Activated T-cell treated with anti-CD3 and anti-CD28 coated beads, Interleukin-2, amount 50 U/mL, for 24 hours (primary cell): ENCODE data around the gene PRND.

Experiments used
- DNase-seq: peaks from one replicate; pipeline ENCODE4 v3.0.0-alpha.2; 2020
- H3K27ac Mint-ChIP-seq: 2 replicates; pipeline ENCODE4 v1.8.0; 2020; ENCODE audit warnings: mild to moderate bottlenecking, mixed read lengths
- H3K27me3 Mint-ChIP-seq: 2 replicates; pipeline ENCODE4 v1.8.0; 2020; ENCODE audit warnings: mixed read lengths
- H3K36me3 Mint-ChIP-seq: 2 replicates; pipeline ENCODE4 v1.8.0; 2020; ENCODE audit warnings: low read depth, mixed read lengths
- H3K4me1 Mint-ChIP-seq: 2 replicates; pipeline ENCODE4 v1.8.0; 2020; ENCODE audit warnings: low read depth, mixed read lengths
- H3K4me3 Mint-ChIP-seq: 2 replicates; pipeline ENCODE4 v1.8.0; 2020; ENCODE audit warnings: mild to moderate bottlenecking, moderate library complexity, mixed read lengths
- H3K9me3 Mint-ChIP-seq: 2 replicates; pipeline ENCODE4 v1.8.0; 2020; ENCODE audit warnings: mixed read lengths

PRND gene, protein sequence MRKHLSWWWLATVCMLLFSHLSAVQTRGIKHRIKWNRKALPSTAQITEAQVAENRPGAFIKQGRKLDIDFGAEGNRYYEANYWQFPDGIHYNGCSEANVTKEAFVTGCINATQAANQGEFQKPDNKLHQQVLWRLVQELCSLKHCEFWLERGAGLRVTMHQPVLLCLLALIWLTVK

GRCh38 chr20:4721719-4722118, at the start of gene PRND:
PRND (plus strand) TSS chr20:4721909; CDS start chr20:4724552, 2,643 bp downstream.
- DNase-seq: no peak
- Mint-ChIP-seq H3K27ac (no peak within 1 kb of the TSS), H3K4me3 (no peak within 1 kb of the TSS), H3K27me3 (no peaks in the 10 kb centered on the region), H3K4me1 (peaks cover 12% of the 10 kb centered on the region), H3K36me3 (no peaks in the 10 kb centered on the region), H3K9me3 (no peaks in the 10 kb centered on the region)

DNA sequence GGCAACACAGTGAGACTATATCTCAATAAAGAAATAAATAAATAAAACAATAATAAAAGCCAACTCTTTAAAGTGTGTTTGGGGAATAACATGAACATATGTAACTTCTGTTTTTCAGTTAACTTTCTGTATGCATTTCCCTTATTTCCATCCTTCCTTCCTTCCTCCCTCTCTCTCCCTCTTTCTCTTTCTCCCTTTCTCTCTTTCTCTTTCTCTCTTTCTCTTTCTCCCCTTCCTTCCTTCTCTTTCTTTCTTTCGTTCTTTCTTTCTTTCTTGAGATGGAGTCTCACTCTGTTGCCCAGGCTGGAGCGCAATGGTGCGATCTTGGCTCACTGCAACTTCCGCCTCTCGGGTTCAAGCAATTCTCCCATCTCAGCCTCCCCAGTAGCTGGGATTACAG, 48.8 kb upstream of the PRND start:
- H3K27me3 Mint-ChIP-seq: no peaks in the 10 kb centered on the region
- no peak overlapping the region for H3K27ac Mint-ChIP-seq
- H3K36me3 Mint-ChIP-seq: no peaks in the 10 kb centered on the region
- H3K4me1 Mint-ChIP-seq: peaks cover 2% of the 10 kb centered on the region
- no peak for DNase-seq
- H3K9me3 Mint-ChIP-seq: no peaks in the 10 kb centered on the region
- no peak overlapping the region for H3K4me3 Mint-ChIP-seq

DNA sequence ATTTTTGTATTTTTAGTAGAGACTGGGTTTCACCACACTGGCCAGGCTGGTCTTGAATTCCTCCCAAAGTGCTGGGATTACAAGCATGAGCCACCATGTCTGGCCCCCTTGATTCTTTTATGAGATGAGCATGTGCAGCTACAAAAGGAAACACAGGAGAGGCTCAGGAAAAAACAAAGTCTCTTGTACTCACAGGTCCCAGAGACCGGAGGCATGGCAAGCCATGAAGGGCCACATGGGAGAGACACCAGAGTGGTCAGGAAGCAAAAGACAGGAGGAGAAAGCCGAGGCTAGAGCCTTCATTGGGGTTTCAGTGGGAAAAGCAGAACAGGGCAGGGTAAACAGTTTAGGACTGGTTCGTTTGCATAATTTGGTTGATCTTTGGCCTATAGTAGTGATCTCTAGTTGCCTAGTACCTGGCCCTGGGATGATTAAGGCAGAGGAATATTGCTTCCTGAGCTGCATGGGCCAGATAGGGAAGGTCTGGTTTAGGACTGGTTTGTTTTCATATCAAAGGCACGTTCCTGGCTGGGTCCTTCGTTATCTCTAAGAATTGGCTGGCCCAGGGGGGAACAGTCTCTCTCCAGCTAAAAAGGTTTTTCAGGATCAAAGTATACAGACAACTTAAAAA, 48.2 kb upstream of the PRND start:
- no peak overlapping the region for H3K4me3 Mint-ChIP-seq
- H3K9me3 Mint-ChIP-seq: no peaks in the 10 kb centered on the region
- no peak overlapping the region for H3K27ac Mint-ChIP-seq
- H3K36me3 Mint-ChIP-seq: no peaks in the 10 kb centered on the region
- H3K27me3 Mint-ChIP-seq: no peaks in the 10 kb centered on the region
- peaks cover 2% of the 10 kb centered on the region for H3K4me1 Mint-ChIP-seq
- no peak for DNase-seq

GRCh38 chr20:4674672-4675071, 47.0 kb upstream of the PRND start:
- peaks cover 2% of the 10 kb centered on the region for H3K4me1 Mint-ChIP-seq
- H3K27me3 Mint-ChIP-seq: no peaks in the 10 kb centered on the region
- H3K36me3 Mint-ChIP-seq: no peaks in the 10 kb centered on the region
- no peak for DNase-seq
- H3K27ac Mint-ChIP-seq: no peak overlapping the region
- H3K4me3 Mint-ChIP-seq: no peak overlapping the region
- H3K9me3 Mint-ChIP-seq: no peaks in the 10 kb centered on the region

DNA sequence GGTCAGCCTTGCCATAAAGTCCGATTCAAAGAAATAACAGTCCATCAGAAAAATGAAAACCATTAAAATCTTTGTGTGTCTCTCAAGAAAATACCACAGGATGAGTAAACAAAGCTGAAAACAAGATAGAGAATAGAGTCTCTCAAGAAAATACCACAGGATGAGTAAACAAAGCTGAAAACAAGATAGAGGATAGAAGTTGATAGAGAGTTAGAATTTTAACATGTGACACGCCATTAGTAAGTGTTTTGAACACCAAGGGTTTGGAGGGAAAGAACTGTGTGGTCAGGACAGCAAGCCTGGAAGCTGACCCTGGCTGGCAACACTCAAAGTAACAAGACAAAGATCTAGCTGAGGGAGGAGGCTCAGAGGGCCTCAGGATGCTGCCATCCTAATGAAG, 43.9 kb upstream of the PRND start:
- DNase-seq: no peak
- no peaks in the 10 kb centered on the region for H3K36me3 Mint-ChIP-seq
- H3K27ac Mint-ChIP-seq: no peak overlapping the region
- peaks cover 5% of the 10 kb centered on the region for H3K4me1 Mint-ChIP-seq
- H3K9me3 Mint-ChIP-seq: no peaks in the 10 kb centered on the region
- H3K4me3 Mint-ChIP-seq: no peak overlapping the region
- no peaks in the 10 kb centered on the region for H3K27me3 Mint-ChIP-seq

DNA sequence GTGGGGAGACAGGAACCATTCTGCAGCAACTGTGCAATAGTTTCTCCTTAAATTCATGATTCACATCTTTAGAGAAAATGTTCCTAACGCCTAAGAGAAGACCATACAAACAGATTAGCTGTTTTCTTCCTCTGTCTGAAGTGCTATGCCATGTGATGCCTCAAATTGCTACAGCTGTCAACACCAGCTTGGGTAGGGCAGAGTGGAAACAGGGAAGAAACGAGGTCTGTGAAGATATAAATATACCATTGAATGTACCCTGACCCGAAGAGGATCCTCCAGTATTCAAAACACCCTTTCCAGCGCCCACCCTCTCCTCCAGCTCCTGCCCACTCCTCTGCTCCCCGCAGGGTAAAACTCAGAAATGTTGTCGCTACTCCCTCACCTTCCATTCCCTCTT, 40.3 kb upstream of the PRND start:
- no peak overlapping the region for H3K27ac Mint-ChIP-seq
- peaks cover 3% of the 10 kb centered on the region for H3K9me3 Mint-ChIP-seq
- DNase-seq: no peak
- peaks cover 2% of the 10 kb centered on the region for H3K36me3 Mint-ChIP-seq
- H3K4me3 Mint-ChIP-seq: no peak overlapping the region
- no peaks in the 10 kb centered on the region for H3K27me3 Mint-ChIP-seq
- H3K4me1 Mint-ChIP-seq: peaks cover 38% of the 10 kb centered on the region

DNA sequence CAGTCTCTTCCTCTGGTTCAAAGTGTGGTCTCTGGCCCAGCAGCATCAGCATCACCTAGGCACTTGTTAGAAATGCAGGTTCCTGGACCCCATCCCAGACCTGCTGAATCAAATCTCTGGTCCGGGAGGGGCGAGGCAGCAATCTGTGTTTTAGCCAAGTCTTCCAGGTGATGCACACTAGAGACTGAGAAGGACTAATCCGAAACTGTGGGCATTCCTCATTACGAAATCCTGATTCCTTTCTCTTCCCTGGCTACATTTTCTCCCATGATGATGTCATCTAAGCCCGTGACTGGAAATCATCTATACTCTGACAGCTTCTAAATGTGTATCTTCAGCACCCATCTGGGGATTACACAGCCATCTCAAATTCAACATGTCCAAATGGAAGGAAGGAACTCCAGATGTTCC, 39.7 kb upstream of the PRND start:
- H3K36me3 Mint-ChIP-seq: peaks cover 2% of the 10 kb centered on the region
- no peak overlapping the region for H3K4me3 Mint-ChIP-seq
- H3K27ac Mint-ChIP-seq: no peak overlapping the region
- no peaks in the 10 kb centered on the region for H3K27me3 Mint-ChIP-seq
- peaks cover 38% of the 10 kb centered on the region for H3K4me1 Mint-ChIP-seq
- H3K9me3 Mint-ChIP-seq: peaks cover 3% of the 10 kb centered on the region
- no peak for DNase-seq

DNA sequence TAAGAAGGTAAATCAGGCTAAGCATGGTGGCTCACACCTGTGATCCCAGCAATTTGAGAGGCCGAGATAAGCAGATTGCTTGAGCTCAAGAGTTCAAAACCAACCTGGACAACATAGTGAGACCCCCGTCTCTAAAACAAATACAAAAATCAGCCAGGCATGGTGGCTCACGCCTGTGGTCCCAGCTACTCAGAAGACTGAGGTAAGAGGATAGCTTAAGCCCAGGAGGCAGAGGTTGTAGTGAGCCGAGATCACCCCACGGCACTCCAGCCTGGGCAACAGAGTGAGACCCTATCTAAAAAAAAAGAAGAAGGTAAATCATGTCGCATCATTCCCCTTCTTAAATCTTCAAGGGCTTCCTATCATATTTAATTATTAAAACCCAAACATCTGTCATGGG, 39.0 kb upstream of the PRND start:
- peaks cover 8% of the 10 kb centered on the region for H3K36me3 Mint-ChIP-seq
- no peaks in the 10 kb centered on the region for H3K27me3 Mint-ChIP-seq
- no peak overlapping the region for H3K4me3 Mint-ChIP-seq
- H3K4me1 Mint-ChIP-seq: peaks cover 42% of the 10 kb centered on the region
- peaks cover 3% of the 10 kb centered on the region for H3K9me3 Mint-ChIP-seq
- H3K27ac Mint-ChIP-seq: no peak overlapping the region
- DNase-seq: no peak

- Mint-ChIP-seq H3K9me3 (peaks cover 3% of the 10 kb centered on the region), H3K4me1 (peaks cover 47% of the 10 kb centered on the region), H3K36me3 (peaks cover 14% of the 10 kb centered on the region), H3K27me3 (no peaks in the 10 kb centered on the region), H3K27ac (peak overlapping the region; percentile 99), H3K4me3 (no peak overlapping the region)
- no peak for DNase-seq
Measured at GRCh38 chr20:4683261-4683660, 38.4 kb upstream of the PRND start.

DNA sequence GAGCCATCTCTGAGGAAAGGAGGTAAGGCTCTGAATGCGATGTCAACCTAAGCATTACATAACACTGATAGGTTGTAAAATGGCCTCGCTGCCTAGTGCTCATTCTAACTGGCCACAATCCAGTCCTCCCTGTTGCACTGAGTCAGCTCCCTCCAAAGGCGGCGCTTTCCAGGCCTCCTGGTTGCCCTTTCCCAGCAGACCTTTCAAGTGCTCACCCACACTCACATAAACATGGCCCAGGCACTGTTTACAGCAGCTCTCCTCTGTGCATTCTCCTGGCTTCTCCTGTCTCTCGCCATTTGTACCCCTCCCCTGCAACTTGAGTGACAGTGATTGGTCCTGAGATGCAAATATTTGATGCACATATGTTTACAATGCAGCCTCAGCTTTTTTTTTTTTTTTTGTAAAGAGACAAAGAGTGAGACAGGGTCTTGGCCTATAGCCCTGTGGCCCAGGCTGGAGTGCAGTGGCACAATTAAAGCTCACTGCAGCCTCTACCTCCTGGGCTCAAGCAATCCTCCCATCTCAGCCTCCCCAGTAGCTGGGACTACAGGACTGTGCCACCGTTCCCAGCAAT, 36.8 kb upstream of the PRND start:
- Mint-ChIP-seq H3K4me3 (no peak overlapping the region), H3K4me1 (peaks cover 62% of the 10 kb centered on the region)

GRCh38 chr20:4685923-4686221, 35.8 kb upstream of the PRND start:
- peaks cover 71% of the 10 kb centered on the region for H3K4me1 Mint-ChIP-seq
- H3K27ac Mint-ChIP-seq: peak overlapping the region; percentile 99
- H3K36me3 Mint-ChIP-seq: peaks cover 39% of the 10 kb centered on the region
- no peaks in the 10 kb centered on the region for H3K27me3 Mint-ChIP-seq
- peak overlapping the region; percentile 83 for H3K4me3 Mint-ChIP-seq
- DNase-seq: no peak
- H3K9me3 Mint-ChIP-seq: peaks cover 3% of the 10 kb centered on the region

More for the DNA sequence above, 36.8 kb upstream of the PRND start:
- DNase-seq: no peak
- peaks cover 3% of the 10 kb centered on the region for H3K9me3 Mint-ChIP-seq
- peaks cover 30% of the 10 kb centered on the region for H3K36me3 Mint-ChIP-seq
- no peaks in the 10 kb centered on the region for H3K27me3 Mint-ChIP-seq
- peak overlapping the region; percentile 99 for H3K27ac Mint-ChIP-seq

GRCh38 chr20:4688305-4688704, 33.4 kb upstream of the PRND start:
- H3K27me3 Mint-ChIP-seq: no peaks in the 10 kb centered on the region
- H3K36me3 Mint-ChIP-seq: peaks cover 63% of the 10 kb centered on the region
- peaks cover under 1% of the 10 kb centered on the region for H3K9me3 Mint-ChIP-seq
- no peak for DNase-seq
- H3K27ac Mint-ChIP-seq: peak overlapping the region; percentile 76
- H3K4me1 Mint-ChIP-seq: peaks cover 85% of the 10 kb centered on the region
- H3K4me3 Mint-ChIP-seq: peak overlapping the region; percentile 78

DNA sequence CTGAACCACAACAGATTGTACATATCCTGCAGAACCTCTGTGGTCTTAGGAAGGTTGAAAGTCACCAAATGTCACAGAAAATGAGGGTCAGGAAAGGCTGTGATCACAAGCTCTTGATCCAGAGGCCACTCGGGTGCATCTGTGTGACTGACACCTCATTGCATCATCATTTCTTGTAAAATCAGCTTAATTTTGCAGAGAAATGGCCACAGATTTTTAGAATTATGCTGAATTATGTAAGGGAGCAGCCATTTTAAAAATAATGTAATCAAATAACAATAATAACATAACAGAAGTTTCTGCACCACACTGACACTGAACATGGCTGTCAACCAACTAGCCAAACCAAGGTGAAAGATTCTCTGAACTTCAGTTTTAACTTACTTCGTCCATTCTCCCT, 32.5 kb upstream of the PRND start:
- H3K27me3 Mint-ChIP-seq: no peaks in the 10 kb centered on the region
- no peak for DNase-seq
- peaks cover 80% of the 10 kb centered on the region for H3K4me1 Mint-ChIP-seq
- peak overlapping the region; percentile 54 for H3K27ac Mint-ChIP-seq
- peaks cover 71% of the 10 kb centered on the region for H3K36me3 Mint-ChIP-seq
- no peaks in the 10 kb centered on the region for H3K9me3 Mint-ChIP-seq
- peak overlapping the region; percentile 30 for H3K4me3 Mint-ChIP-seq

DNA sequence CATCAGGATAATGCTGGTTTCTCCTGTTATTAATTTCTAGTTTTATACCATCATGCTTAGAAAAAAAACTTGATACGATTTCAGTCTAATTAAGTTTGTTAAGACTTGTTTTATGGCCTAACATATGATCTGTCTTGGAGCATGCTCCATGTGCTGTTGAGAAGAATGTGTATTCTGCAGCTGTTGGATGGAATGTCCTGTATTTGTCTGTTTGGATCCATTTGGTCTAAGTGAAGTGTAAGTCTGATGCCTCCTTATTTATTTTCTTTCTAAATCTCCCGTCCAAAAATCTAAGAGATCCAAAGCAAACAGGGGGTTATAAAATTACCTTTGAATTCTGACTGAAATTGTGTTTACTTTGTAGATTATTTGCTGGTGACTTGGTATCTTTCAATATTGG, 30.0 kb upstream of the PRND start:
- Mint-ChIP-seq H3K4me3 (no peak overlapping the region), H3K27me3 (no peaks in the 10 kb centered on the region)
- DNase-seq: no peak

DNA sequence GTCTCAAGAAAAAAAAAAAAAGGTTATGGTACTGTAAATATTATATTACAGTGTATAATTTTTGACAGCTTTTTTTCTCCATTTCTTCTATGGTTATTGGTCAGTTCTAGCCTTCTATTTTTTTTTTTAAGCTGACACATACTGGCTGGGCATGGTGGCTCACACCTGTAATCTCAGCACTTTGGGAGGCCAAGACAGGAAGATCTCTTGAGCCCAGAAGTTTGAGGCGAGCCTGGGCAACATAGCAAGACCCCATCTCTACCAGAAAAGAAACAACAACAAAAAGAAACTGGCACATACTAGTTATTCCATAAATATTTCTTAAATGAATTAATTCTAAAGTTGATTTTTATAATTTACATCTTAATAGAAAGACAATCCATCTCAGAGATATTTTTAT, 27.6 kb upstream of the PRND start:
- Mint-ChIP-seq H3K9me3 (no peaks in the 10 kb centered on the region), H3K27me3 (no peaks in the 10 kb centered on the region), H3K36me3 (peaks cover 93% of the 10 kb centered on the region), H3K27ac (peak overlapping the region; percentile 68), H3K4me3 (no peak overlapping the region), H3K4me1 (peaks cover 74% of the 10 kb centered on the region)
- no peak for DNase-seq

More for the DNA sequence above, 30.0 kb upstream of the PRND start:
- H3K9me3 Mint-ChIP-seq: no peaks in the 10 kb centered on the region
- peaks cover 91% of the 10 kb centered on the region for H3K36me3 Mint-ChIP-seq
- peak overlapping the region; percentile 58 for H3K27ac Mint-ChIP-seq
- H3K4me1 Mint-ChIP-seq: peaks cover 81% of the 10 kb centered on the region
